Activated CD4-positive, alpha-beta T cell treated with anti-CD3 and anti-CD28 coated beads, Interleukin-2, amount 50 U/mL, for 24 hours (primary cell): ENCODE measurements around the gene IL6.

Experiments used
- DNase-seq, 2 donors: peaks; one replicate each; pipeline ENCODE4 v3.0.0-alpha.2; 2020; ENCODE audit warnings: low read depth in 1 of 2, low spot score in 1 of 2

IL6 gene

DNA sequence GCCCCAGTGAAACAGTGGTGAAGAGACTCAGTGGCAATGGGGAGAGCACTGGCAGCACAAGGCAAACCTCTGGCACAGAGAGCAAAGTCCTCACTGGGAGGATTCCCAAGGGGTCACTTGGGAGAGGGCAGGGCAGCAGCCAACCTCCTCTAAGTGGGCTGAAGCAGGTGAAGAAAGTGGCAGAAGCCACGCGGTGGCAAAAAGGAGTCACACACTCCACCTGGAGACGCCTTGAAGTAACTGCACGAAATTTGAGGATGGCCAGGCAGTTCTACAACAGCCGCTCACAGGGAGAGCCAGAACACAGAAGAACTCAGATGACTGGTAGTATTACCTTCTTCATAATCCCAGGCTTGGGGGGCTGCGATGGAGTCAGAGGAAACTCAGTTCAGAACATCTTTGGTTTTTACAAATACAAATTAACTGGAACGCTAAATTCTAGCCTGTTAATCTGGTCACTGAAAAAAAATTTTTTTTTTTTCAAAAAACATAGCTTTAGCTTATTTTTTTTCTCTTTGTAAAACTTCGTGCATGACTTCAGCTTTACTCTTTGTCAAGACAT lies 574 bp upstream of the IL6 start:
- DNase-seq, result peak; percentile 20 to 49

DNA sequence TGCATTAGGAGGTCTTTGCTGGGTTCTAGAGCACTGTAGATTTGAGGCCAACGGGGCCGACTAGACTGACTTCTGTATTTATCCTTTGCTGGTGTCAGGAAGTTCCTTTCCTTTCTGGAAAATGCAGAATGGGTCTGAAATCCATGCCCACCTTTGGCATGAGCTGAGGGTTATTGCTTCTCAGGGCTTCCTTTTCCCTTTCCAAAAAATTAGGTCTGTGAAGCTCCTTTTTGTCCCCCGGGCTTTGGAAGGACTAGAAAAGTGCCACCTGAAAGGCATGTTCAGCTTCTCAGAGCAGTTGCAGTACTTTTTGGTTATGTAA lies 675 bp downstream of the IL6 start:
- no peak for DNase-seq

DNA sequence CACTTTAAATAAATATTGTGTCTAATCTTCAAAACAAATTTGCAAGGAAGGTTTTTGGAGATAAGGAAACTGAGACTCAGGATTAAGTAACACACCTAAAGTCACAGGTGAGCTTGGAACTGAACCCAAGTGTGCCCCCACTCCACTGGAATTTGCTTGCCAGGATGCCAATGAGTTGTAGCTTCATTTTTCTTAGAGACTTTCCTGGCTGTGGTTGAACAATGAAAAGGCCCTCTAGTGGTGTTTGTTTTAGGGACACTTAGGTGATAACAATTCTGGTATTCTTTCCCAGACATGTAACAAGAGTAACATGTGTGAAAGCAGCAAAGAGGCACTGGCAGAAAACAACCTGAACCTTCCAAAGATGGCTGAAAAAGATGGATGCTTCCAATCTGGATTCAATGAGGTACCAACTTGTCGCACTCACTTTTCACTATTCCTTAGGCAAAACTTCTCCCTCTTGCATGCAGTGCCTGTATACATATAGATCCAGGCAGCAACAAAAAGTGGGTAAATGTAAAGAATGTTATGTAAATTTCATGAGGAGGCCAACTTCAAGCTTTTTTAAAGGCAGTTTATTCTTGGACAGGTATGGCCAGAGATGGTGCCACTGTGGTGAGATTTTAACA lies 1.5 kb downstream of the IL6 start:
- DNase-seq, result no peak

DNA sequence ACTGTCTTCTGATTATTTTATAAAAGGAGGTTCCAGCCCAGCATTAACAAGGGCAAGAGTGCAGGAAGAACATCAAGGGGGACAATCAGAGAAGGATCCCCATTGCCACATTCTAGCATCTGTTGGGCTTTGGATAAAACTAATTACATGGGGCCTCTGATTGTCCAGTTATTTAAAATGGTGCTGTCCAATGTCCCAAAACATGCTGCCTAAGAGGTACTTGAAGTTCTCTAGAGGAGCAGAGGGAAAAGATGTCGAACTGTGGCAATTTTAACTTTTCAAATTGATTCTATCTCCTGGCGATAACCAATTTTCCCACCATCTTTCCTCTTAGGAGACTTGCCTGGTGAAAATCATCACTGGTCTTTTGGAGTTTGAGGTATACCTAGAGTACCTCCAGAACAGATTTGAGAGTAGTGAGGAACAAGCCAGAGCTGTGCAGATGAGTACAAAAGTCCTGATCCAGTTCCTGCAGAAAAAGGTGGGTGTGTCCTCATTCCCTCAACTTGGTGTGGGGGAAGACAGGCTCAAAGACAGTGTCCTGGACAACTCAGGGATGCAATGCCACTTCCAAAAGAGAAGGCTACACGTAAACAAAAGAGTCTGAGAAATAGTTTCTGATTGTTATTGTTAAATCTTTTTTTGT lies 2.3 kb downstream of the IL6 start:
- DNase-seq, result no peak

DNA sequence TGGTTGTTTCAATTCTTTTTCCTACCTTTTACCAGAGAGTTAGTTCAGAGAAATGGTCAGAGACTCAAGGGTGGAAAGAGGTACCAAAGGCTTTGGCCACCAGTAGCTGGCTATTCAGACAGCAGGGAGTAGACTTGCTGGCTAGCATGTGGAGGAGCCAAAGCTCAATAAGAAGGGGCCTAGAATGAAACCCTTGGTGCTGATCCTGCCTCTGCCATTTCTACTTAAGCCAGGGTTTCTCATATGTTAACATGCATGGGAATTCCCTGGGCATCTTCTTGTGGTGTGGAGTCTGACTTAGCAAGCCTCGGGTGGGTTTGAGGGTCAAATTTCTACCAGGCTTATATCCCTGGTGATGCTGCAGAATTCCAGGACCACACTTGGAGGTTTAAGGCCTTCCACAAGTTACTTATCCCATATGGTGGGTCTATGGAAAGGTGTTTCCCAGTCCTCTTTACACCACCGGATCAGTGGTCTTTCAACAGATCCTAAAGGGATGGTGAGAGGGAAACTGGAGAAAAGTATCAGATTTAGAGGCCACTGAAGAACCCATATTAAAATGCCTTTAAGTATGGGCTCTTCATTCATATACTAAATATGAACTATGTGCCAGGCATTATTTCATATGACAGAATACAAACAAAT lies 3.2 kb downstream of the IL6 start:
- DNase-seq, result no peak

DNA sequence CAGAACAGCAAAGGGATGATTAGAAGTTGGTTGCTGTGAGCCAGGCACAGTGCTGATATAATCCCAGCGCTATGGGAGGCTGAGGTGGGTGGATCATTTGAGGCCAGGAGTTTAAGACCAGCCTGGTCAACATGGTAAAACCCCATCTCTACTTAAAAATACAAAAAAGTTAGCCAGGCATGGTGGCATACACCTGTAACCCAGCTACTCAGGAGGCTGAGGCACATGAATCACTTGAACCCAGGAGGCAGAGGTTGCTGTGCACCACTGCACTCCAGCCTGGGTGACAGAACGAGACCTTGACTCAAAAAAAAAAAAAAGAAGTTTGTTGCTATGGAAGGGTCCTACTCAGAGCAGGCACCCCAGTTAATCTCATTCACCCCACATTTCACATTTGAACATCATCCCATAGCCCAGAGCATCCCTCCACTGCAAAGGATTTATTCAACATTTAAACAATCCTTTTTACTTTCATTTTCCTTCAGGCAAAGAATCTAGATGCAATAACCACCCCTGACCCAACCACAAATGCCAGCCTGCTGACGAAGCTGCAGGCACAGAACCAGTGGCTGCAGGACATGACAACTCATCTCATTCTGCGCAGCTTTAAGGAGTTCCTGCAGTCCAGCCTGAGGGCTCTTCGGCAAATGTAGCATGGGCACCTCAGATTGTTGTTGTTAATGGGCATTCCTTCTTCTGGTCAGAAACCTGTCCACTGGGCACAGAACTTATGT lies 4.1 kb downstream of the IL6 start:
- no peak for DNase-seq

DNA sequence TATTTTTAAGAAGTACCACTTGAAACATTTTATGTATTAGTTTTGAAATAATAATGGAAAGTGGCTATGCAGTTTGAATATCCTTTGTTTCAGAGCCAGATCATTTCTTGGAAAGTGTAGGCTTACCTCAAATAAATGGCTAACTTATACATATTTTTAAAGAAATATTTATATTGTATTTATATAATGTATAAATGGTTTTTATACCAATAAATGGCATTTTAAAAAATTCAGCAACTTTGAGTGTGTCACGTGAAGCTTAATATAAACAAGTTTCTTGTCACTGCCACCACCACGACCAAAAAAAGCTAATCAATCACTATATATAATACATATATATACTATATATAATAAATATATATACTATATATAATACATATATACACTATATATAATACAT lies 4.8 kb downstream of the IL6 start:
- DNase-seq, result no peak

DNA sequence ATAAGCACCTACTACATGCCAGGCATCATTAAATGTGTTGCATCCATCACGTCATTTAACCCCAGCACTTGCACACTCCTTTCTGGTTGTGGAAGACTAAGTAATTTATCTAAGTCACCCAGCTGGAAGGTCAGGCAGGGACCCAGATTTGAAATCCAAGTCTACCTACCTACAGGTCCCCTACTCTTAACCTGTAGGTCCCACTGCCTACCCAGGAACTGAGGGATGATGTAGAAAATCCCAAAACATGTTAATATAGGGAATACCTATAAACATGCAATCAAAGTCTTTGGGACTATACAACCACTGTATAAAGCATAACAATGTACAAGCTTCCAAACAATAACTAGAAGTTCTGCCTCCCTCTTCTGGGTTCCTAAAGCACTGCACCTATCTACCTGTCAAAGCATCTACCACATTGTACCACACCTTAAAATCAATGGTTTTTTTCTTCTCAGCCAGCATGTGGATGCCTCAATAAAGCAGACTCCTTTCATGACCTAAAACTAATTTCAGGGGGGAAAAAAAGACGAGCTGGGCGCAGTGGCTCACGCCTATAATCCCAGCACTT lies 5.6 kb downstream of the IL6 start:
- DNase-seq, result no peak

DNA sequence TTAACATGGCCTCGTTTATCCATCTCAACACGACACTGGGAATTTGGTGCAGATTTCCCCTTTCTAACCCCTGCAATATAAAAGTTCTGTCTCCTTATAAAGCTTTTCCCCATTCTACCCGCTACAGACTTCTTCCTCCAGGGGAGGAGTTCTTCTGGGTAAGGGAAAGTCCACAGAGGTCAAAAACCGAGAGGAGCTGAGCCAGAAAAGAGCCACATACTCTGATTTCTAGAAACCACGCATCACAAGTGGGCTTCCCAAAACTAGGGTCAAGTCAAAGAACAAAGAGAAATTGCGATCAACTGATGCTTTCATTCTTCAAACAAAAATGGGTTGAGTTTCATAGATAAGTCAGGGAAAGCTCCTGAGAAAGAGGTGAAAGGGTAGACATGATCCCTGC lies 6.8 kb downstream of the IL6 start:
- no peak for DNase-seq

DNA sequence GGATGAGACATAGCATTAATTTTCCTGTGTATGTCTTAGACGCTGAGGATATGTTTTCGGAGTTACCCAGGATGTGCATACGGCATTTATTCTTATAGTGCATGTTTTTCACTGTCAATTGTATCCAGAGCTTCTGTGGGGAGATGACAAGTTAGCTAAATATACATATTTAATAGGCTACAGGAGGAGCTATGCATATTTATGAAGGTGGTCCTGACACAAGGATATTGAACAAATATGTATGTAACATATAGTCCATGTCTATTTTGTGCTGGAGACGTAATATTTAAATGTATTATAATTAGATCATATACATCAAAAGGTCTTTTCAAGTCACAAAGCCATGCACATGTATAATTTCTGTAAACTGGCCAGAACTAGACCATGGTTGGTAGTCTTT lies 16.0 kb downstream of the IL6 start:
- DNase-seq, result no peak

DNA sequence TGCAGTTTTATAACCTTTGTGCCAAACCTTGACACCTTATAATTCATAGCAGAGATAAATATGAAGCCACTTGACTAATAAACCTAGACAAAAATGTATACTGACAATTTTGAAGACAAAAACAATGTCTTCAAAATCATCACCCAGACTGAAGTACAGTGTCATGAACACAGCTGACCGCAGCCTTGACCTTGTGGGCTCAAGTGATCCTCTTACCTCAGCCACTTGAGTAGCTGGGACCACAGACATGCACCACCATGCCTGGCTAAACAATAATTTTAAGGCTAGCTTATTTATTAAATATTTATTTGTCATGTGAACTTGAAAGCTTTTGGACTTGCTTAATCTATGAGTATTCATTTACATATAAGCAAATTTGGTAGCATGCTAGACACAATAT lies 24.3 kb downstream of the IL6 start:
- no peak for DNase-seq

DNA sequence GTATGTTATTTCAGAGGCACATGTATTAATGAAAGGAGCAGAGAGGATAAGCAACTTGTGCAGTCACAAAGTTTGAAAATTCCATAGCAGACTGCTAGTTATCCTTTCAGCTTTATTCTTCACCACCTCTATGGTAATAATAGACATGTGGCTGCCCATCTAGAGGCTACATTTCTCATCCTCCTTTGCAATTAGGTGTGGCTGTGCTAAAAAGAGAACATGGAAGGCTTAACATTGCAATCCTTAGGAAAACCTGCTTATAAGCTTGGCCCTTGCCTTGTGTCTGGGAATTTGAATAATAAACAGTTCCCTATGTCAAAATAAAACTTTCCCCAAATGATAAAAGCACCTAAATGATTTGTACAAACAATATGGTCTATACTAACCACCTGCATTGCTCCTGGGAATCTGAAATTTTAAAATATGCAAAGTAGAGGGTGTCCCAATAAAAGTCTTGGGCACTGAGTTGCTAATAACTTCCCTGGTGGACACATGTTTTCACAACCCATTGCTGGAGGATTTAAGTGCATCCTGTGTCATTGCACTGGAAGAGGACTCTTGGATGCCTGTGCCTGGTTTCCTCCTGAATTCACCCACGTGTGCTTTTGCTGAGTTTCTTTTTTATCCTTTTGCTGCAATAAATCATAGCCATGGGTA lies 30.5 kb downstream of the IL6 start:
- no peak for DNase-seq

DNA sequence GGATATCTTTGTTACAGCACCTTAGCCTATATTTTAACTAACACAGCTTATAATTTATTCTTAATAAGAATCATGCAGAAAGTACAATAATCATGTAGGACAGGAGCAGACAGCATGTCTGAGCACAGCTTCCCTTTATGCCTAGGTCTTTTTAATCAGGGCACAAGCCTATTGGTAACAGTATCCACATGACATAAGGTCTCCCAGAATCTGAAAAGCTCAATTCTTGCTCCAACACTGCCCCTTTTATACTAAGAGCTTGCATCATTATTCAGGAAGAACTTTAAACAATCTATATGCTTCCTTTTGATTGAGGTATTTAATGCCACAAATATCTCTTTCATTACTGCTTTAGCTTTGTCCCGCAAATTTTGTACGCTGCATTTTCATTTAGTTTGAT lies 31.6 kb downstream of the IL6 start:
- no peak for DNase-seq

DNA sequence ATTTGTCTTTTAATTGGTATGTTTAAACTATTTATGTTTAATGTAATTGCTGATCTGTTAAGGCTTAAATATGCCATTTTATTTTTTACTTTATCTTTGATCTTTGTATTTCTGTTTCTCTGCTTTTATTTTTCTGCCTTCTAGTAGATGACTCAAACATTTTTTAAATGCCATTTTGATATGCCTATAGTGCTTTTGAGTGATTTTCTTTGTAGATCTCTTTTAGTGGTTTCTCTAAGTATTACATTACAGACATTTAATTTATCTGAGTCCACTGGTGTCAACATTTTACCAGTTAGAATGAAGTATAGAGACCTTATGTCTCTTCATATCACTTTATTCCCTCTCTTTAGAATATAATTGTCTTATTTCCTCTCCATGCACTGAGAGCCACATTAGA lies 32.7 kb downstream of the IL6 start:
- DNase-seq, result no peak

DNA sequence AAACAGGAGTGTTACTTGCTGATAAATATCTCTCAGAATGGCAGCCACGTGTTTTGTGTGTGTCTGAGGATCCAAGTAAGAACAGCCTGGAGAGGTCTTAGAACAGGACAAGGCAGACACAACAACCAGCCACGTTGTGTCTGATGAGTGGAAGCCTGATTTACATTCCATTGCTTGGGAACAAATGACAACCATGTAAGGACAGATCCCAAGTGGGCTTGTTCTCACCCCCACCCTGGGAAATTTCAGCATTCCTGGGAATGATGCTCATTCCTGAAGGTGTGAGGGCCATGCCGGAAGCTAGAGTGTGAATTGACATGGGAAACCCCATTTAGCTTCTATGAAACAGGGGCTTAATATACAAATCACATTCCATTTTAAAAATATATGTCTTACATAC lies 35.9 kb downstream of the IL6 start:
- DNase-seq, result no peak

DNA sequence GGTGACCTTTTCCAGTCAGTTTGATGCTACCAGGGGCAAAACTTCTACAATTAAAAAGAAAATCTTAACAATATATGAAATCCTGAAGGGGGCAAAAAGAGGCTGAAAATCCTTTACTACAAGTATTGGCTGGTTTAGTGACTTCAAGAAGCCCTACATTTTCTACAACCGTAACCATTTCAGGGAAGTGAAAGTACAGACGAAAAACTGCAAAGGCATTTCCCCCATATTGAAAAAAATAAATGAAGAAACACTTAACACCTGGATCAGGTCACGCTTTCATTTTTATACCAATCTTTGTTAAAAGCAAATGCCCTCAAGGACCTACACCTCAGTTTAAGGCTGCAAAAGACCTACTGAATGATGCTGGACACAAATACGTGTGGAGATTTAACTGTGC lies 38.6 kb downstream of the IL6 start:
- no peak for DNase-seq

DNA sequence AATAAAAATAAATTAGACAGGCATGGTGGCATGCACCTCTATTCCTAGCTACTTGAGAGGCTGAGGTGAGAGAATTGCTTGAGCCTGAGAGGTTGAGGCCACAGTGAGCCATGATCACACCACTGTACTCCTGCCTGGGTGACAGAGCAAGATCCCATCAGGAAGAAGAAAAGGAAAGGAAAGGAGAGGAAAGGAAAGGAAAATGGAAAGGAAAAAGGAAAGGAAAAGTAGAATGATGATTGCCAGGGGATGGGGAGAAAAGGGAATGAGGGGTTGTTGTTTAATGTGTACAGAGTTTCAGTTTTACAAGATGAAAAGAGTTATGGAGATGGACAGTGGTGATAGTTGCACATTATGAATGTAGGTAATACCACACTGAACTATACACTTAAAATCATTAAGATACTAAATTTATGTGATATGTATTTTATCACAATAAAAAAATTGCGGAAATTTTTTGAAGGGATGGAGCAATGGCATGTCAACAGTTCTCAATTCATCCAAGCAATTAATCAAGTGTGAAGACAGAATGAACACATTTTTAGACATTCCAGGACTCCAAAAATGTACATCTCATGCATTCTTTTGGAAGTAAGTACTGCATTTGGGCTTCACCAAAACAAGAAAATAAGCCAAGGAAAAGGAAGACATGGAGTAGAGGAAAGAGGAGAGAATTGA lies 44.3 kb downstream of the IL6 start:
- DNase-seq, result no peak

DNA sequence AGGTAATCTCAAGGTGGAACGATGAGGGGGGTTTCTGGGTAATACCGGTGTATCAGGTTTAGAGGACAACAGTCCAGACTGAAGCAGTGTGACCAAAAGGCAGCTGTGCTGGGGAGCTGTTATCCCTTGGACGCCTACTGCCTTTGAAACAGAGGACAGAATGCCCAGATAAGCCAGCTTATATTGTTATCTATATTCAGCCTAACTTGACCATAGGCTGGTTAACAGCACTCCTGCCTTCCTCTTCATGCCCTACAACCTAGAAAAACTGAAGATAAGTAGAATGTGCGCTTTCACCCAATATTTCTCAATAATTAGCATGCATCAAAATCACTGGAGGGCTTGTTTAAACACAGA lies 44.9 kb downstream of the IL6 start:
- DNase-seq, result no peak

DNA sequence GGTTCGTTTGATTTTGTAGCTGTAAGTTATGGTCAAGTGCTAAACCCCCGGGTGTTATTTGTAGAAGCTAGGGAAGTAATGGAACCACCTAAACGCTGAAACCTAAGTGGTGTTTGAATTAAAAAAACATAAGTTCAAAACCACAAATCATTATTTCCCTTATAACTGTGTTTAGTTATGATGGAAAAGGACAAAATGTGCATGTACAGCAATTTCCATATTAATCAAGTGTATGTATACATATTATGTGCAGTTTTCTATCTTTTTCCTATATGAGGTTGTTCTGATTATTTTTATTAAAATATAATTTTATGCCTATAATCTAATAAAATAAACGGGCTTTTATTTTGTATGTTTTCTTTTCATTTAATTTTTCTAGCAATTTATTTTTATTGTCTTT lies 45.9 kb downstream of the IL6 start:
- no peak for DNase-seq

DNA sequence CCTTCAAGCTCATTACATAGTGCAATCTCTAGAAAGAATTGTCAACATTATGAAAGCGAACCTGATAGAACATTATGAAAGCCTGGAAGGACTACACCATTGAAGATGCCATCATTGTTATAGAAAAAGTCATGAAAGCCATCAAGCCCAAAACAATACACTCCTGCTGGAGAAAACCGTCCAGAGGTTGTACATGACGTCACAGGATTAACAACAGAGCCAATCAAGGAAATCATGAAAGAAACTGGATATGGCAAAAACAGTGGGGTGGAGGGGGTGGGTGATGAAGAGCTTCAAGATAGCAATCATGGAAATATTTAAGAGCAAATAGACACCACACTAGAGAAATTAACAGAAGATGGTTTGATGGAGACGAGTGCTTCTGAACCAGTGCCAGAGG lies 50.0 kb downstream of the IL6 start:
- DNase-seq, result no peak
